ENCODE results near the gene CADM2. TPM values are rescaled to one million over a fixed set of nuclear protein-coding genes. Genes with fewer than 3 reads are reported as not detected.

The CADM2 gene
- total RNA-seq, 6 donors from 2014 or later: under 0.01 to 4.6 (median 1.2) TPM

DNA sequence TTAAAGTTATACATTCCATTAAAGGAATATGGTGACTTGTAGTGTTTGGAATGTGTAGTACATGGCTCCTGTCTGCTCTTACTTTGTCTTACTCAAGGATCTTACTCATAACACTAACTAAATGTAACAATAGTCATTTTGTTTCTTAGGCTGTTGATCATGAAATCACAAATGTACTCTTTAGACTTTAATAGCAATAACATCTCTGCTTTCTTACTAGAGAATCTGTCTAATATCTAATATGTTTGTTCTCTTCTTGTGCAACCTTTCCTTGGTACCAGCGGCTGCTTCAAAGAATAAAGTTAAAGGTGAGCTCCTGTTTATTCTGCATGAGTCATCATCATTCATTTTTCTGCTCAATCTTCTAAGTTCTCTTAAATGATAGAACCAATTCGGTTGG is 767.5 kb downstream of the CADM2 start:
- DNase-seq: no peak
- Histone ChIP-seq H3K27ac (no peak overlapping the region), H3K36me3 (no peaks in the 10 kb centered on the region), H3K4me1 (no peaks in the 10 kb centered on the region), H3K9me3 (peaks cover 0 to 4% (median 0%) of the 10 kb centered on the region in 4 donors), H3K27me3 (no peaks in the 10 kb centered on the region), H3K4me3 (no peak overlapping the region)
- ATAC-seq (ENCODE audit: low FRiP score in 2 of 2): no peak
- WGBS, 2 donors: 73 to 74% methylated on average over 2 of the region's 2 CpGs
- TF ChIP-seq EP300 (IDR thresholded peaks at IDR 0.05) (no peak), POLR2A (IDR thresholded peaks at IDR 0.05) (no peak), POLR2AphosphoS5 (IDR thresholded peaks at IDR 0.05) (no peak)
- TF ChIP-seq, protein P1, sequence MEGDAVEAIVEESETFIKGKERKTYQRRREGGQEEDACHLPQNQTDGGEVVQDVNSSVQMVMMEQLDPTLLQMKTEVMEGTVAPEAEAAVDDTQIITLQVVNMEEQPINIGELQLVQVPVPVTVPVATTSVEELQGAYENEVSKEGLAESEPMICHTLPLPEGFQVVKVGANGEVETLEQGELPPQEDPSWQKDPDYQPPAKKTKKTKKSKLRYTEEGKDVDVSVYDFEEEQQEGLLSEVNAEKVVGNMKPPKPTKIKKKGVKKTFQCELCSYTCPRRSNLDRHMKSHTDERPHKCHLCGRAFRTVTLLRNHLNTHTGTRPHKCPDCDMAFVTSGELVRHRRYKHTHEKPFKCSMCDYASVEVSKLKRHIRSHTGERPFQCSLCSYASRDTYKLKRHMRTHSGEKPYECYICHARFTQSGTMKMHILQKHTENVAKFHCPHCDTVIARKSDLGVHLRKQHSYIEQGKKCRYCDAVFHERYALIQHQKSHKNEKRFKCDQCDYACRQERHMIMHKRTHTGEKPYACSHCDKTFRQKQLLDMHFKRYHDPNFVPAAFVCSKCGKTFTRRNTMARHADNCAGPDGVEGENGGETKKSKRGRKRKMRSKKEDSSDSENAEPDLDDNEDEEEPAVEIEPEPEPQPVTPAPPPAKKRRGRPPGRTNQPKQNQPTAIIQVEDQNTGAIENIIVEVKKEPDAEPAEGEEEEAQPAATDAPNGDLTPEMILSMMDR (IDR thresholded peaks at IDR 0.05): no peak

DNA sequence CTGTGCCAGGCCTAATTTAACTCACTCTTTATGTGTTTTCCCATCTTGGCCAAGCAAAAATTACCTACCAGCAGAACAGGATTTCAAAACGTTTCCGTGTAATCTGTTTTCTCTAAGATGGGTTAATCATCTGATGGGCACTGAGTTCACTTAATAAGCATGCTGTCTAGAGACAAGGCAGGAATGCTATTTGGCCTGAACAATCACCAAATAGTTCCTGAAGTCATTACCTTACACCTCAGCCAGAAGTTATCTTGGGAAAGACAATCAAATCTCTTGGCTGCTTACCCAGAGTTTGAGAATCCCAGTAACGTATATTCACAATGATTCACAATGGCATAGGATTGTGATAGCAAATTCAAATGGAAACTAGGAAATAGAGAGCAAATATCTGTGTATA is 779.1 kb downstream of the CADM2 start:
- TF ChIP-seq POLR2AphosphoS5 (IDR thresholded peaks at IDR 0.05) (no peak), POLR2A (IDR thresholded peaks at IDR 0.05) (no peak), EP300 (IDR thresholded peaks at IDR 0.05) (no peak)
- TF ChIP-seq, protein P1 (IDR thresholded peaks at IDR 0.05): no peak
- Histone ChIP-seq H3K4me3 (no peak overlapping the region), H3K27me3 (no peaks in the 10 kb centered on the region), H3K36me3 (no peaks in the 10 kb centered on the region), H3K9me3 (no peaks in the 10 kb centered on the region), H3K4me1 (no peaks in the 10 kb centered on the region), H3K27ac (no peak overlapping the region)
- ATAC-seq (ENCODE audit: low FRiP score in 2 of 2) (no peak), DNase-seq (no peak)
- WGBS, 2 donors: 66 to 69% methylated on average over 3 of the region's 3 CpGs

DNA sequence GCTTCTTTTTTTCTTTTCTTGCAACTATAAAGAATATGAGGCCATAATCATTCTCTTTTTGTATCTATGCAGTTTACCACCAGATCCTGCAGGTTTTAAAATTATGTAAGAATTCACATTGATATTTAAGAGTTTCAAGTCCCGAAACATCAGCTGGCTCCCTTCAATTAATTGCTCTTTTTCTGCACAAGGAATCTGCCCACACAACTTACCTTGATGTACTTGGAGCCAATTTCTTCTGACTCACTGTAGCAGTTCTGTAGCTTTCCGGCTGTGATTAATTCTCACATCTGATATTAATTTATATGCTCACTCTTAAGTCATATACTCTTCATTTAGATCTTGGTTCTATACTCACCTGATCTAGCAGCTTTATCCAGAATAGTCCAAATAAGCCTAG is 781.8 kb downstream of the CADM2 start:
- TF ChIP-seq EP300 (IDR thresholded peaks at IDR 0.05) (no peak), POLR2A (IDR thresholded peaks at IDR 0.05) (no peak), POLR2AphosphoS5 (IDR thresholded peaks at IDR 0.05) (no peak)
- TF ChIP-seq, protein P1 (IDR thresholded peaks at IDR 0.05): no peak

DNA sequence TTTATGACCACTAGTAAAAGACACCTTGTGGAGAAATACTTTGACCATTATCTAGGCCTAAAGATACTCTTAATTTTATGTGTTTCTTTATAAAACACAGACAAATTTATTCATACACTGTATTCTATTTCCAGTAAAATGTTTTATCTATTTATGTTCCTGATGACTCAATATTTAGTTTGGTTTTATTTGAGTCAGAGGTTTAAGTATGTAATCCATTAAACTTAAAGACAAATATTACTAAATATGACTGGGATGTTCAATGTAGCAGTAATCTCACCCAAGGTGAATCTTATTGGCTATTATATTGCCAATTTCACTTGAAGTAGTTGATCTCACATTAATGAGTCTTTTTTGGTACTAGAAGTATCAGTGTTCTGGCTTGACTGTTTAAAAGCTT is 799.7 kb downstream of the CADM2 start:
- DNase-seq (no peak), ATAC-seq (ENCODE audit: low FRiP score in 2 of 2) (no peak)
- H3K27ac ChIP-seq: no peak overlapping the region
- H3K4me3 ChIP-seq: no peak overlapping the region
- H3K27me3 ChIP-seq: no peaks in the 10 kb centered on the region
- no peaks in the 10 kb centered on the region for H3K36me3 ChIP-seq
- no peaks in the 10 kb centered on the region for H3K4me1 ChIP-seq
- TF ChIP-seq EP300 (IDR thresholded peaks at IDR 0.05) (no peak), POLR2A (IDR thresholded peaks at IDR 0.05) (no peak), POLR2AphosphoS5 (IDR thresholded peaks at IDR 0.05) (no peak)
- TF ChIP-seq, protein P1 (IDR thresholded peaks at IDR 0.05): no peak
- H3K9me3 ChIP-seq: no peaks in the 10 kb centered on the region

More for the DNA sequence above, 781.8 kb downstream of the CADM2 start:
- no peaks in the 10 kb centered on the region for H3K4me1 ChIP-seq
- ATAC-seq (ENCODE audit: low FRiP score in 2 of 2): no peak
- H3K27ac ChIP-seq: no peak overlapping the region
- H3K9me3 ChIP-seq: no peaks in the 10 kb centered on the region
- H3K27me3 ChIP-seq: no peaks in the 10 kb centered on the region
- no peak overlapping the region for H3K4me3 ChIP-seq
- WGBS, 2 donors: 70 to 95% methylated on average over 2 of the region's 2 CpGs
- H3K36me3 ChIP-seq: no peaks in the 10 kb centered on the region
- no peak for DNase-seq

DNA sequence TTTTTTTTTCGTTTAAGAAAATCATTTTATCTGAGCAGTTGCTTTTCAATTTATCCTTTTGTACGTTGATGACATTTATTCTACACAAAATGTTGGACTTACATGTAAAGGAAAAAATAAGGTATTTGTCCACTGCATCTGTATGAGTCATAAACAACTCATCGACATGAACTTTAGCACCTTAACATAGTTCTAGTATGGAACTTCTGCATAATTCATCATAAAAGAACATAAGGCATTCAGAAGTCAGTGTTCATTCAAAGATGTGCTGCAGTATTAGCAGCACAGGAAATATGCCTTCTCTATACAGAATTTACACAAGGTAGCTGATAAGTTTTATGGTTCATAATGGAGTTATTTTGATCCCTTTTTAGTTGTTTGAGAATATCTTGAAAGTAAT is 801.6 kb downstream of the CADM2 start:
- TF ChIP-seq POLR2AphosphoS5 (IDR thresholded peaks at IDR 0.05) (no peak), POLR2A (IDR thresholded peaks at IDR 0.05) (no peak), EP300 (IDR thresholded peaks at IDR 0.05) (no peak)
- TF ChIP-seq, protein P1 (IDR thresholded peaks at IDR 0.05): no peak
- Histone ChIP-seq H3K36me3 (no peaks in the 10 kb centered on the region), H3K27me3 (no peaks in the 10 kb centered on the region), H3K27ac (no peak overlapping the region), H3K9me3 (no peaks in the 10 kb centered on the region), H3K4me1 (no peaks in the 10 kb centered on the region), H3K4me3 (no peak overlapping the region)
- WGBS, 2 donors: 78 to 80% methylated on average over 3 of the region's 3 CpGs
- DNase-seq (no peak), ATAC-seq (ENCODE audit: low FRiP score in 2 of 2) (no peak)

Measured in upper lobe of left lung (tissue), 6 donors.